IMR-90 (cell line): ENCODE measurements around the gene PTPRN2. TPM values are rescaled to one million over a fixed set of nuclear protein-coding genes. Genes with fewer than 3 reads are reported as not detected.

ENCODE experiments used
- ATAC-seq: fragments of 200-7000 bp; cut with Tn5 transposase; 2 replicates; pipeline ENCODE4 v1.9.1; 2020; ENCODE audit warnings: low read depth, mild to moderate bottlenecking, moderate library complexity
- BruUV-seq: library from RNA; stranded (reverse); fragments of 400-500 nt; replicated peaks from 2 replicates; lab custom pipeline; 2021; lab: Mats Ljungman, UMichigan
- CTCF ChIA-PET: fragments of 300-600 bp; formaldehyde crosslinking; extraction: SDS; loops from one replicate; lab custom pipeline; 2021; ENCODE audit warnings: antibody characterized with exemption; lab: Yijun Ruan, JAX
- POLR2A ChIA-PET: fragments of 300-600 bp; sonication (Branson Sonifier 250); formaldehyde crosslinking; loops from one replicate; lab custom pipeline; 2022; ENCODE audit warnings: antibody characterized with exemption; ENCODE audit not compliant: unreplicated experiment; lab: Charles Lee
- DNase-seq: peaks from one replicate; pipeline ENCODE4 v3.0.0; 2013
- H2AFZ ChIP-seq: replicated peaks from 2 replicates; pipeline ENCODE3; 2013; ENCODE audit warnings: low read length, mild to moderate bottlenecking; ENCODE audit not compliant: poor library complexity
- H2AK5ac ChIP-seq: 2 replicates; pipeline ENCODE4 v1.6.1; 2013; ENCODE audit warnings: low read depth, low read length, inconsistent platforms
- H2AK9ac ChIP-seq: replicated peaks from 2 replicates; pipeline ENCODE3; 2013; ENCODE audit warnings: mild to moderate bottlenecking, low read depth, low read length, moderate library complexity; ENCODE audit not compliant: poor library complexity
- H2BK120ac ChIP-seq: 2 replicates; pipeline ENCODE4 v1.6.1; 2013; ENCODE audit warnings: low read depth, low read length, inconsistent platforms
- H2BK15ac ChIP-seq: 3 replicates; pipeline ENCODE4 v1.6.1; 2013; ENCODE audit warnings: low read depth, low read length, inconsistent platforms
- H2BK20ac ChIP-seq: 2 replicates; pipeline ENCODE4 v1.6.1; 2013; ENCODE audit warnings: low read depth, mild to moderate bottlenecking, inconsistent platforms, low read length, moderate library complexity
- H2BK5ac ChIP-seq: 2 replicates; pipeline ENCODE4 v1.6.1; 2013; ENCODE audit warnings: mild to moderate bottlenecking, low read depth, low read length, inconsistent platforms; ENCODE audit not compliant: poor library complexity, severe bottlenecking
- H3K14ac ChIP-seq: replicated peaks from 2 replicates; pipeline ENCODE4 v1.6.1; 2013; ENCODE audit warnings: low read depth, low read length, inconsistent platforms
- H3K18ac ChIP-seq: 2 replicates; pipeline ENCODE4 v1.6.1; 2013; ENCODE audit warnings: low read depth, low read length, control low read depth
- H3K23ac ChIP-seq: 2 replicates; pipeline ENCODE4 v1.6.1; 2013; ENCODE audit warnings: low read depth, low read length, inconsistent platforms
- H3K27ac ChIP-seq: 2 replicates; pipeline ENCODE4 v1.5.1; 2013; ENCODE audit warnings: mild to moderate bottlenecking, control low read depth, low read length; ENCODE audit not compliant: insufficient read depth
- H3K27me3 ChIP-seq: 2 replicates; pipeline ENCODE4 v1.6.1; 2013; ENCODE audit warnings: low read length; ENCODE audit not compliant: control insufficient read depth, insufficient read depth
- H3K36me3 ChIP-seq: 2 replicates; pipeline ENCODE4 v1.6.1; 2013; ENCODE audit warnings: low read length, mixed read lengths; ENCODE audit not compliant: control insufficient read depth, insufficient read depth
- H3K4ac ChIP-seq: 2 replicates; pipeline ENCODE4 v1.6.1; 2013; ENCODE audit warnings: low read depth, low read length, inconsistent platforms
- H3K4me1 ChIP-seq: 2 replicates; pipeline ENCODE4 v1.6.1; 2013; ENCODE audit warnings: low read length, mixed read lengths; ENCODE audit not compliant: control insufficient read depth, insufficient read depth
- H3K4me2 ChIP-seq: 2 replicates; pipeline ENCODE4 v1.6.1; 2013; ENCODE audit warnings: low read depth, mild to moderate bottlenecking, control low read depth, low read length, moderate library complexity
- H3K4me3 ChIP-seq: 2 replicates; pipeline ENCODE4 v1.5.1; 2013; ENCODE audit warnings: low read depth, mild to moderate bottlenecking, control low read depth, low read length, moderate library complexity; ENCODE audit not compliant: insufficient read depth
- H3K56ac ChIP-seq: 2 replicates; pipeline ENCODE4 v1.6.1; 2013; ENCODE audit warnings: low read length, inconsistent platforms; ENCODE audit not compliant: insufficient read depth; ENCODE audit errors: extremely low read depth
- H3K79me1 ChIP-seq, 2 experiments: 2 replicates each; pipeline ENCODE4 v1.6.1; 2013; ENCODE audit warnings: low read length in 2 of 2, inconsistent platforms in 1 of 2, low read depth in 1 of 2
- H3K9ac ChIP-seq: 2 replicates; pipeline ENCODE4 v1.6.1; 2013; ENCODE audit warnings: low read depth, low read length, control low read depth
- H3K9me1 ChIP-seq: 2 replicates; pipeline ENCODE4 v1.6.1; 2013; ENCODE audit warnings: low read length, inconsistent platforms; ENCODE audit not compliant: insufficient read depth
- H3K9me3 ChIP-seq: 2 replicates; pipeline ENCODE4 v1.6.1; 2013; ENCODE audit warnings: low read length; ENCODE audit not compliant: control insufficient read depth, insufficient read depth
- H4K20me1 ChIP-seq: 2 replicates; pipeline ENCODE4 v1.6.1; 2013; ENCODE audit warnings: low read length, inconsistent platforms; ENCODE audit not compliant: insufficient read depth
- H4K5ac ChIP-seq: 2 replicates; pipeline ENCODE4 v1.6.1; 2013; ENCODE audit warnings: mild to moderate bottlenecking, low read depth, low read length, control low read depth
- H4K8ac ChIP-seq, 2 experiments: 2 replicates each; pipeline ENCODE4 v1.6.1; 2013; ENCODE audit warnings: low read depth in 2 of 2, low read length in 2 of 2, control low read depth in 1 of 2, inconsistent platforms in 1 of 2
- H4K91ac ChIP-seq: 2 replicates; pipeline ENCODE4 v1.6.1; 2013; ENCODE audit warnings: low read depth, low read length, inconsistent platforms; ENCODE audit not compliant: insufficient read depth
- BHLHE40 ChIP-seq: fragments of 150-350 bp; IDR thresholded peaks from 2 replicates; pipeline ENCODE4 v1.6.1; 2016; ENCODE audit warnings: mild to moderate bottlenecking, low read depth, low read length
- CEBPB ChIP-seq: IDR thresholded peaks from 2 replicates; pipeline ENCODE4 v1.6.1; 2012; ENCODE audit warnings: low read depth, low read length, improper control_type of control experiment
- CHD1 ChIP-seq: IDR thresholded peaks from 2 replicates; pipeline ENCODE4 v1.6.1; 2012; ENCODE audit warnings: low read depth, low read length, improper control_type of control experiment
- CTCF ChIP-seq: conservative IDR thresholded peaks from 2 replicates; pipeline ENCODE4 v1.5.1; 2012; ENCODE audit warnings: mild to moderate bottlenecking, low read depth, low read length, improper control_type of control experiment
- ELK1 ChIP-seq: fragments of 150-350 bp; IDR thresholded peaks from 2 replicates; pipeline ENCODE4 v1.6.1; 2016; ENCODE audit warnings: low read depth, mild to moderate bottlenecking, low read length, moderate library complexity, borderline replicate concordance
- FOS ChIP-seq: fragments of 150-350 bp; IDR thresholded peaks from 2 replicates; pipeline ENCODE4 v1.6.1; 2016; ENCODE audit warnings: low read depth, low read length
- MAZ ChIP-seq: IDR thresholded peaks from 2 replicates; pipeline ENCODE4 v1.6.1; 2012; ENCODE audit warnings: low read depth, mild to moderate bottlenecking, low read length, improper control_type of control experiment, moderate library complexity, borderline replicate concordance
- MXI1 ChIP-seq: IDR thresholded peaks from 2 replicates; pipeline ENCODE4 v1.6.1; 2012; ENCODE audit warnings: low read depth, mild to moderate bottlenecking, low read length, moderate library complexity, borderline replicate concordance
- NFE2L2 ChIP-seq: fragments of 150-350 bp; IDR thresholded peaks from 2 replicates; pipeline ENCODE4 v1.6.1; 2016; ENCODE audit warnings: low read depth, mild to moderate bottlenecking, low read length
- POLR2A ChIP-seq: IDR thresholded peaks from 2 replicates; pipeline ENCODE4 v1.6.1; 2012; ENCODE audit warnings: mild to moderate bottlenecking, low read depth, low read length
- RAD21 ChIP-seq: IDR thresholded peaks from 2 replicates; pipeline ENCODE4 v1.6.1; 2012; ENCODE audit warnings: low read length, improper control_type of control experiment
- RCOR1 ChIP-seq: IDR thresholded peaks from 2 replicates; pipeline ENCODE4 v1.6.1; 2012; ENCODE audit warnings: mild to moderate bottlenecking, low read length, improper control_type of control experiment; ENCODE audit not compliant: insufficient replicate concordance
- RFX5 ChIP-seq: IDR thresholded peaks from 2 replicates; pipeline ENCODE4 v1.8.0; 2012; ENCODE audit warnings: low read depth, mild to moderate bottlenecking, low read length, moderate library complexity
- SMC3 ChIP-seq: fragments of 150-350 bp; IDR thresholded peaks from 2 replicates; pipeline ENCODE4 v1.6.1; 2016; ENCODE audit warnings: low read depth, mild to moderate bottlenecking, antibody characterized with exemption, low read length, moderate library complexity
- whole genome bisulfite sequencing, 2 experiments: methylation state at CpG; one replicate each; pipeline versions ENCODE4 v1.1.5 to v1.1.7; 2013; ENCODE audit warnings: missing lambda C conversion rate in 2 of 2; ENCODE audit not compliant: insufficient read length in 1 of 2; ENCODE audit errors: extremely low coverage in 2 of 2; 5-methylcytosine and 5-hydroxymethylcytosine counted together
- dilution Hi-C: fragments of 300-500 bp; cut with HindIII; formaldehyde crosslinking; loops from one replicate; pipeline ENCODE4 v1.14.3; 2018; ENCODE audit warnings: low sequenced_read_pairs; ENCODE audit not compliant: unreplicated experiment
- in situ Hi-C: fragments of 300-500 bp; cut with MboI; formaldehyde crosslinking; loops from 3 replicates; pipeline ENCODE4 v1.14.3; 2019; ENCODE audit warnings: low sequenced_read_pairs, inconsistent platforms, mixed read lengths
- intact Hi-C: fragments of 100-400 bp; cut with micrococcal nuclease; formaldehyde crosslinking; loops from 2 replicates; pipeline ENCODE4 v1.10.0; 2022
- polyA plus RNA-seq, 3 experiments: library from polyadenylated mRNA; depleted of rRNA; stranded (reverse); fragments of >200 nt; gene quantifications; 2 replicates each; pipeline ENCODE4 v1.2.3, GENCODE V29; 2012; ENCODE audit warnings: low replicate concordance in 1 of 3
- total RNA-seq: library from RNA; depleted of rRNA; stranded (reverse); fragments of >200 nt; gene quantifications from 2 replicates; pipeline ENCODE4 v1.2.3, GENCODE V29; 2012
- TF ChIP-seq, protein P1 (sequence below): fragments of 150-350 bp; IDR thresholded peaks from 2 replicates; pipeline ENCODE4 v1.6.1; 2017; ENCODE audit warnings: mild to moderate bottlenecking, antibody characterized with exemption, low read length, low read depth

PTPRN2 gene
- total and polyA plus RNA-seq, 2 of the 4 experiments (the other 2 are of a cell fraction): 0.03 TPM; not detected in 1

- H2BK120ac ChIP-seq: no peak overlapping the region
- no peaks in the 10 kb centered on the region for H3K27me3 ChIP-seq
- TF ChIP-seq RAD21 (no peak), CTCF (no peak), CEBPB (no peak), MAZ (no peak), POLR2A (no peak), BHLHE40 (no peak), ELK1 (no peak), SMC3 (no peak), RFX5 (no peak), FOS (no peak), RCOR1 (no peak), MXI1 (no peak), CHD1 (no peak), NFE2L2 (no peak)
- TF ChIP-seq, protein P1, sequence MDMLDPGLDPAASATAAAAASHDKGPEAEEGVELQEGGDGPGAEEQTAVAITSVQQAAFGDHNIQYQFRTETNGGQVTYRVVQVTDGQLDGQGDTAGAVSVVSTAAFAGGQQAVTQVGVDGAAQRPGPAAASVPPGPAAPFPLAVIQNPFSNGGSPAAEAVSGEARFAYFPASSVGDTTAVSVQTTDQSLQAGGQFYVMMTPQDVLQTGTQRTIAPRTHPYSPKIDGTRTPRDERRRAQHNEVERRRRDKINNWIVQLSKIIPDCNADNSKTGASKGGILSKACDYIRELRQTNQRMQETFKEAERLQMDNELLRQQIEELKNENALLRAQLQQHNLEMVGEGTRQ: no peak
- no peaks in the 10 kb centered on the region for H4K20me1 ChIP-seq
- no peak overlapping the region for H2AFZ ChIP-seq
- H3K4me1 ChIP-seq: no peaks in the 10 kb centered on the region
- peaks cover 52% of the 10 kb centered on the region for H3K9me3 ChIP-seq
- H3K4ac ChIP-seq: no peak overlapping the region
- intact Hi-C loops (no loop called here), dilution Hi-C loops (no loop called here), in situ Hi-C loops (no loop called here)
- H3K79me1 ChIP-seq: no peaks in the 10 kb centered on the region
- H2BK5ac ChIP-seq: no peak overlapping the region
- H3K14ac ChIP-seq: no peak overlapping the region
- no peaks in the 10 kb centered on the region for H3K36me3 ChIP-seq
- no peak overlapping the region for H3K23ac ChIP-seq
- DNase-seq (no peak), ATAC-seq (no peak)
- no peak overlapping the region for H4K5ac ChIP-seq
- H3K4me3 ChIP-seq: no peak overlapping the region
- ChIA-PET POLR2A (no interaction called here), CTCF (no interaction called here)
- no TSS peak for BruUV-seq
- no peak overlapping the region for H2AK5ac ChIP-seq
- H3K9ac ChIP-seq: no peak overlapping the region
- no peak overlapping the region for H3K56ac ChIP-seq
- no peak overlapping the region for H3K4me2 ChIP-seq
- no peak overlapping the region for H4K8ac ChIP-seq
- H2AK9ac ChIP-seq: no peak overlapping the region
- H4K91ac ChIP-seq: no peak overlapping the region
- 27% methylated on average over 3 of the region's 8 CpGs; no CpG with 5 or more reads in 1 of the 2 experiments for WGBS, 2 experiments
- no peaks in the 10 kb centered on the region for H3K9me1 ChIP-seq
- no peak overlapping the region for H2BK15ac ChIP-seq
- H3K18ac ChIP-seq: no peak overlapping the region
- no peak overlapping the region for H3K27ac ChIP-seq
- H2BK20ac ChIP-seq: no peak overlapping the region
These were observed 871.7 kb downstream of the PTPRN2 start for GRCh38 chr7:157715938-157716280.
